Activated gamma-delta T cell treated with Interleukin-2 at 50 U/mL for 16 hours (primary cell): ENCODE results near the gene SPATA45.
A peak's percentile ranks its signal among the peaks of the same experiment; 100 is the strongest.
"Not testable (repeated sequence)": the region's sequence is repeated elsewhere in the genome, so short reads cannot be mapped to it uniquely, and the experiment has no call there.

Experiments
- DNase-seq: peaks from one replicate; pipeline ENCODE4 v3.0.0-alpha.2; 2020

Gene SPATA45

GRCh38 chr1:212847549-212847948 lies at the start of gene SPATA45:
SPATA45 (minus strand) TSS chr1:212847649; CDS start chr1:212836149, 11,500 bp downstream.
- DNase-seq: no peak

DNA sequence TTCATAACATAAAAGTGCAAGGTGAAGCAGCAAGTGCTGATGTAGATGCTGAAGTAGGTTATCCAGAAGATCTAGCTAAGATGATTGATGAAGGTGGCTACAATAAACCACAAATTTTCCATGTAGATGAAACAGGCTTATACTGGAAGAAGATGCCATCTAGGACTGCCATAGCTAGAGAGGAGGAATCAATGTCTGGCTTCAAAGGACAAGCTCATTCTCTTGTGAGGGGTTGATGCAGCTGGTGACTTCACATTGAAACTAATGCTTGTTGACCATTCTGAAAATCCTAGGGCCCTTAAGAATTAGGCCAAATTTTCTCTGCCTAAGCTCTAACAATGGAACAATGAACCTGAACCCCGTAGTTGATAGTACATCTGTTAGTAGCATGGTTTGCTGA lies 44.7 kb upstream of the SPATA45 start:
- DNase-seq: no peak

- DNase-seq: no peak
These were observed 37.1 kb upstream of the SPATA45 start for GRCh38 chr1:212884592-212884991.

- DNase-seq: no peak
These were observed 32.7 kb upstream of the SPATA45 start for GRCh38 chr1:212879947-212880690.

- no peak for DNase-seq
These were observed 31.0 kb upstream of the SPATA45 start for GRCh38 chr1:212878418-212878817.

DNA sequence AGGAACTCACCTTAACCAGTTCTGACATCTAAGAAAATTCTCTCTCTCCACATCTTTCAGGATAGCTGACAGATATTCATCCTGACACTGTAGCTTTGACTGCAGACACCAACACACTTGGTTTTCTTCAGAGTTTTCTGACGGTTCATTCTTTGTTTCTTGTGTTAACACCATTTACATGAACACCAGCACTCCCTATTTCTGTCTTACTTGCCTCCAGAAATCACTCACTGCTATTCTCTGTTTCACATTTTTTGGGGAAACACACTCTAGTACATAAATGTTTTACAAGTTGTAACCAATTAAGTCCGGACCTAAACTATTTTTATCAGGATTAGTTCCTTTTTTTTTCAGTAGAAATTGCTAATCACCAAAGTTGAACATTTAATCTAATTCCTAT lies 26.1 kb upstream of the SPATA45 start:
- no peak for DNase-seq

DNA sequence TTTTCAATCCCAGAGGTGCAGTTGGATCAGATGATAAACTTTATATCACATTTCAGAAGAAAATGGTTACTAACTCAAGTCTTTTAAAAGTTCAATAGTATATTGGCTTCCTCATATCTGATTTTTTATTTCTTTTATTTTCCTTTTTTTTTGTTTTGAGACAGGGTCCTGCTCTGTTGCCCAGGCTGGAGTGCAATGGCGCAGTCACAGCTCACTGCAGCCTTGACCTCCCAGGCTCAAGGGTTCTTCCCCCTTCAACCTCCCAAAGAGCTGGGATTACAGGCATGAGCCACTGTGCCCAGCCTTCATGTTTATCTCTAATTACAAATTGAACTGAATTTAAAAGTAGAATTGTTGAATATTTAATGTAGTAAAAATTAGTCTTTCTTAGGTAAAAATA lies 24.5 kb upstream of the SPATA45 start:
- no peak for DNase-seq

DNA sequence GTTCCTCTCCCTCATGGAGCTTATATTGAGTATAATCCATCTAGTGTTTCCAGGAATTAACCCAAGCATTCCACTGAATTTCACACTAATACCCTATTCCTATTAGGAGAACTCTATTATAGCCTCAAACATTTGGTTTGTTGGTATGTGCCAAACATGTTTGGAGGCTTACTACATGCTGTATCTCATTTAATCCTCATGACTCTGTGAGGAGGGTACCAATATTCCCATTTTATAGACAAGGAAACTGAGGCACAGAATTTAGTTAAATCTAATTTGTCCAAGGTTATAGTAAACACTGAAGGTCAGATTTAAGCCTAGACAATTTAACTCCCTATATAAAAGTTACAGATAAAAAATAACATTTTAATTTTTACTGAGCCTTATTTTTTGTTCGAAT lies 19.7 kb upstream of the SPATA45 start:
- no peak for DNase-seq

DNA sequence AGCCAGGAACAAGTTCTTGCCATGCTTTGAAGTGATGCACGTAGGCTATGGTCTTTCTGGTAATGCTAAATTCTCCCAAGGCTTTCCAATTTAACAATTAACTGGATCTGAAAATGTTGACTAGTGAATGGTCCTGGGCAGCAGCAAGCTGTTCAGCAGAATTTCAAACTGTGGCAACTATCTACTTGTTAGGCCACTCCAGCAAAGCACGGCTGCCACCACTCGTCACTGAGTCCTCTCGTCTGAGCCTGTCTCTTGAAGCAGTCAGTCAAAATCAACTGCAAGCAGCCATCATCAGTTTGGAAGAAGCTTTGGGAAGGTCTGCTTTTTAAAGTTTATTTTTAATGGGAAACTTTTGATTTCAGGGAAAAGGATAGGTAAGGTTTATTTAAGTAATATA lies 16.8 kb upstream of the SPATA45 start:
- DNase-seq: no peak

- DNase-seq: not testable (repeated sequence)
These were observed 15.9 kb upstream of the SPATA45 start for GRCh38 chr1:212863345-212863744.

DNA sequence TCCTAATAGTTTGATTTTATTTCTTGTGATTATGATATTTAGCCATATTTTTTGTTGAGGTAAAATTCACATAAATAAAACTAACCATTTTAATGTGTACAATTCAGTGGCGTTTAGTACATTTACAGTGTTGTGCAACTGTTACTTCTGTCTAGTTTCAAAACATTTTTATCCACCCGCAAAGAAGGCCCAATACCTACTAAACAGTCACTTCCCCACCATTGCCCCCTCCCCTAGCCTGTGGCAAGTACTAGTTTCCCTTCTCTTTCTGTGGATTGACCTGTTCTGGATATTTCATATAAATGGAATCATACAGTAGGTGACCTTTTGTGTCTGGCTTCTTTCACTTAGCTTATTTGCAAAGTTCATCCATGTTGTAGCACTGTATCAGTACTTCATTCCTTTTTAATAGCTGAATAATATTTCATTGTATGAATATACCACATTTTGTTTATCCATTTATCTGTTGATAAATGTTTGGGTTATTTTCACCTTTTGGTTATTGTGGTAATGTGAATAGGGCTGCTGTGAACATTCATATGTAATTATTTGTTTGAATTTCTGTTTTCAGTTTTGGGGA lies 14.8 kb upstream of the SPATA45 start:
- DNase-seq: no peak

DNA sequence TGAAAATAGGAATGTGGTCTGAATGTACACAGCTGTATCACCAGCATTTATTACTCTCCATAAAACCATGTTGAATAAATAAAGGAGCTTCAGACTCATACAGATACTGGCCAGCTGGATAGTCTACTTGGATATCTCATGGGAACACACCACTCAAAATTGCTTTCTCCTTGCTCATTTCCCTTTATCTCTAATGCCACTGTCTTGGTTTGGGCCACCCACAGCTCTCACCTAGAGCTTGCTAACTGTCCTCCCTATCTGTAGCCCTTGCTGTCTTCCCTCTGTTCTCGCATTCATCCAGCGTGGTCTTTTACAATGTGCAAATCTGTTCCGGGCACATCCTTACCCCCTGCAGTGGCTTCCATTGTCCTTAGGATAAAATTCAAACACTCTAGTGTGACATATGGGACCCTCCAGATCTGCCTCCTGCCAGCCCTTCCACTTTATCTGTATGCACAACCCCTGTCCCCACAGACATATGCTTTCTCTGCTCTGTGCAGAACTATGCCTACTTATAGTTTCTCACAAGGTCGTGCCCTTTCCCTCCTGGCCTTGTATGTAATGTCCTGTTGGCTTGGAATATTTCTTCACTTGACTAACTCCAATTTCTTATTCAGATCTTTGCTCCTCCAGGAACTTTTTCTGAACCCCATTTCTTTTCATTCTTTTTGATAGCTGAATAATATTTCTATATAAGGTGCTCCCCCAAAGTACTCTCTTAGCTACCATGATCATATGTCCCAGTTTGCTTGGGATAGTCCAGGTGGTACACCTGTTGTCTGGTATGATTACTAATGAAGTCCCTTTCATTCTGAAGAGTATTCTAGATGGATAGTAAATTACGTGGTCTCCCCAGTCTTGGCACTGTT lies 13.5 kb upstream of the SPATA45 start:
- DNase-seq: no peak

- peak; percentile 6 for DNase-seq
These were observed 11.2 kb upstream of the SPATA45 start for GRCh38 chr1:212858461-212859265.

DNA sequence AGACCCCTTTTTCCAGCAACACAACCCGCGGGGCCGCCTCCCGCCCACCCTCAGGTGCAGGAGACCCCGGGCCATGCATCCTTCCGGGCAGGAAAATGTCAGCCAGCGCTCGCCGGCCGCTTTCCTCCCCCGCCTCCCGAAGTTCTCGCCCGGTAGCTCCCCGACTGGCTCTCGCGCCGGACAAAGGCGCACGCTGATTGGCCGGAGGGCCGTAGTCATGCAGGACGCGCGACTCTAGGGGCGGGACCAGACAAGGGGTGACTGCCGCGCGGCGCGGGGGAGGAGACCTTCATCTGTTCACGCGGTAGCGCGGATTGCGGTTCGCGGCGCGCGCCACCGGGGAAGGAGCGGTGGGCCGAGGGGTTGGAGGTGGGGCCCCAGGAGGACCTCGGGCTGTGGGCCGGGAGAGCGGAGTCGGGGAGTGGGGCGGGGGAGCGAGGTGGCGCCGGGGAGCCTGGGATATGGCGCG lies 10.6 kb upstream of the SPATA45 start, which contains the start of gene FLVCR1:
TSS of gene FLVCR1 (plus strand) at position 284 of the 469 bp plus-strand sequence. CDS start at position 462, 178 bp downstream.
- DNase-seq: peak; percentile 90

DNA sequence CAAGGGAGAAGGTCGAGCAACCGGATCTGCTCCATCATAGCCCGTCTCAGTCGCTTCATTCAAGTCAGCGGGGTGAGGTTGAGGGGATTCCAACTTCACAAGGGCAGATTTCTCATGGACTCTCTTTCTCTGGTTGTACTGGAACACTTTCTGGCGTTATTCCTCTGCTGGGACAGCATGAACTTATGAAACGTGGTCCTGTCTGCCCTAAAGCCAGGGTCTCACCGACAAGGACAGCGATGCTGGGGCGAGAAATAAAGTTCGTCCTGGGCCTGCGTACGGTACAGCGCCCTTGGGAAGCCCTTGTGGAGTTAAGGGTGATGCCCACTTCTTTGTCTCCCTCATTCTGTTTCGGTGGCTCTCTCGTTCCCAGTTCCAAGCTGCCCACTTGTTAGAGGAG lies 9.3 kb upstream of the SPATA45 start:
- DNase-seq: no peak

- no peak for DNase-seq
These were observed 6.2 kb upstream of the SPATA45 start for GRCh38 chr1:212853658-212854057.

DNA sequence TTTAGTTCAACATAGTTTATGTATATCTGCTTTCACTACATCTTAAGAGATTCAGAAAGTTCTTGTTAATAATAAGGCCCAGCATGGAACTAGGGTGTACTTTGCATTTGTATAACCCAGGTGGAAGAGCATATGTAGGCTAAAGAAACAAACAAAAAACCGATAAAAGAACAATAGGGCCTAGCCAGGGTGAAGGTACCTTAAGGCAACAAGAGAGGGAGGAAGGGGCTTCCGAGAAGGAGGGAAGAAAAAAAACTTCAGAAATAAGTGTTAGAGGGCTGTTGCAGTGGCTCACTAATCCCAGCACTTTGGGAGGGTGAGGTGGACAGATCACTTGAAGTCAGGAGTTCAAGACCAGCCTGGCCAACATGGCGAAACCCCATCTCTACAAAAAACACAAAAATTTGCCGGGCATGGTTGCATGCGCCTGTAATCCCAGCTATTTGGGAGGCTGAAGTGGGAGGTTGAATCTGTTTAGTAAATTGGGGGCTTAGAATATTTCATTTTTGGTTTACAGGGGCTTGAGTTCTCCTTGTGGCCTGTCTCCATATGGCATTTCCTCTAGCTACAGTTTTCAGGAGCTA lies 4.7 kb upstream of the SPATA45 start:
- DNase-seq: no peak

DNA sequence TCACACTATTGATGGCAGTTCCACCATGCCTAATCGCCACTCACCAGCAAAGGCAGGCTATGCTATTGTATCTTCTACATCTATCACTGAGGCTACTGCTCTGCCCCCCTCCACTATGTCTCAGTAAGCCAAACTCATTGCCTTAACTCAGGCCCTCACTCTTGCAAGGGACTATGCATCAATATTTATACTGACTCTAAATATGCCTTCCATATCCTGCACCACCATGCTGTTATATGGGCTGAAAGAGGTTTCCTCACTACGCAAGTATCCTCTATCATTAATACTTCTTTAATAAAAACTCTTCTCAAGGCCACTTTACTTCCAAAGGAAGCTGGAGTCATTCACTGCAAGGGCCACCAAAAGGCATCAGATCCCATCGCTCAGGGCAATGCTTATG lies 2.9 kb downstream of the SPATA45 start:
- DNase-seq: not testable (repeated sequence)

DNA sequence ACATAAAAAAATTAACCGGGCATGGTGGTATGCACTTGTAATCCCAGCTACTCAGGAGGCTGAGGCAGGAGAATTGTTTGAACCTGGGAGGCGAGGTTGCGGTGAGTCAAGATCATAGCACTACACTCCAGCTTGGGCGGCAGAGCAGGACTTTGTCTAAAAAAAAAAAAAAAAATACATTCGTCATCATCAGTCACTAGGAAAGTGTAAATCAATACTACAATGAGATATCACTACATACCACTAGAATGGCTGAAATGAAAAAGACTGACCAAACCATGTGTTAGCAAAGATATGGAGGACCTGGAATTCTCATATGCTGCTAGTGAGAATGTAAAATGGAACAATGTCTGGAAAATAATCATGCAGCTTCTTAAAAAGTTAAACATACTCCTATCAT lies 9.3 kb downstream of the SPATA45 start:
- no peak for DNase-seq

- DNase-seq: not testable (repeated sequence)
These were observed 13.9 kb downstream of the SPATA45 start for GRCh38 chr1:212833211-212834207.

GRCh38 chr1:212828395-212828794 lies 19.1 kb downstream of the SPATA45 start:
- DNase-seq: no peak
